Measurements from ENCODE around the gene EPB41L5. TPM values are rescaled to one million over a fixed set of nuclear protein-coding genes. Genes with fewer than 3 reads are reported as not detected.

The EPB41L5 gene
- total and polyA plus RNA-seq, 4 donors: 19.7 to 88.4 (median 30.3) TPM

- Histone ChIP-seq H3K27ac (ENCODE audit: low read depth in 1 of 2, low read length in 2 of 2) (no peak overlapping the region), H3K4me1 (ENCODE audit: control insufficient read depth in 4 of 4, insufficient read depth in 4 of 4, low read length in 3 of 4) (peaks cover 0 to 3% (median 0%) of the 10 kb centered on the region in 4 donors), H3K36me3 (ENCODE audit: control insufficient read depth in 4 of 4, insufficient read depth in 3 of 4, low read depth in 1 of 4, low read length in 3 of 4) (no peaks in the 10 kb centered on the region), H3K9me3 (ENCODE audit: control insufficient read depth in 4 of 4, low read length in 3 of 4) (no peaks in the 10 kb centered on the region), H3K9ac (ENCODE audit: low read depth in 1 of 2, low read length in 2 of 2) (no peak overlapping the region), H3K27me3 (ENCODE audit: control insufficient read depth in 4 of 4, insufficient read depth in 4 of 4, low read length in 3 of 4) (no peaks in the 10 kb centered on the region), H3K4me3 (ENCODE audit: low read depth in 1 of 3, low read length in 3 of 3) (no peak overlapping the region)
- DNase-seq (ENCODE audit: low spot score): no peak
- TF ChIP-seq HNF4A (conservative IDR thresholded peaks at IDR 0.05) (no peak), YY1 (IDR thresholded peaks at IDR 0.05) (no peak), RAD21 (IDR thresholded peaks at IDR 0.05) (peak; percentile 5 to 48), SP1 (IDR thresholded peaks at IDR 0.05) (no peak), TAF1 (conservative IDR thresholded peaks at IDR 0.05) (no peak), NR2F2 (IDR thresholded peaks at IDR 0.05) (no peak), FOXA2 (IDR thresholded peaks at IDR 0.05) (no peak)
- TF ChIP-seq, protein P1, sequence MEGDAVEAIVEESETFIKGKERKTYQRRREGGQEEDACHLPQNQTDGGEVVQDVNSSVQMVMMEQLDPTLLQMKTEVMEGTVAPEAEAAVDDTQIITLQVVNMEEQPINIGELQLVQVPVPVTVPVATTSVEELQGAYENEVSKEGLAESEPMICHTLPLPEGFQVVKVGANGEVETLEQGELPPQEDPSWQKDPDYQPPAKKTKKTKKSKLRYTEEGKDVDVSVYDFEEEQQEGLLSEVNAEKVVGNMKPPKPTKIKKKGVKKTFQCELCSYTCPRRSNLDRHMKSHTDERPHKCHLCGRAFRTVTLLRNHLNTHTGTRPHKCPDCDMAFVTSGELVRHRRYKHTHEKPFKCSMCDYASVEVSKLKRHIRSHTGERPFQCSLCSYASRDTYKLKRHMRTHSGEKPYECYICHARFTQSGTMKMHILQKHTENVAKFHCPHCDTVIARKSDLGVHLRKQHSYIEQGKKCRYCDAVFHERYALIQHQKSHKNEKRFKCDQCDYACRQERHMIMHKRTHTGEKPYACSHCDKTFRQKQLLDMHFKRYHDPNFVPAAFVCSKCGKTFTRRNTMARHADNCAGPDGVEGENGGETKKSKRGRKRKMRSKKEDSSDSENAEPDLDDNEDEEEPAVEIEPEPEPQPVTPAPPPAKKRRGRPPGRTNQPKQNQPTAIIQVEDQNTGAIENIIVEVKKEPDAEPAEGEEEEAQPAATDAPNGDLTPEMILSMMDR (IDR thresholded peaks at IDR 0.05; ENCODE audit: low read depth, low read length, missing input control): peak; percentile 14
- TF ChIP-seq, protein P2, sequence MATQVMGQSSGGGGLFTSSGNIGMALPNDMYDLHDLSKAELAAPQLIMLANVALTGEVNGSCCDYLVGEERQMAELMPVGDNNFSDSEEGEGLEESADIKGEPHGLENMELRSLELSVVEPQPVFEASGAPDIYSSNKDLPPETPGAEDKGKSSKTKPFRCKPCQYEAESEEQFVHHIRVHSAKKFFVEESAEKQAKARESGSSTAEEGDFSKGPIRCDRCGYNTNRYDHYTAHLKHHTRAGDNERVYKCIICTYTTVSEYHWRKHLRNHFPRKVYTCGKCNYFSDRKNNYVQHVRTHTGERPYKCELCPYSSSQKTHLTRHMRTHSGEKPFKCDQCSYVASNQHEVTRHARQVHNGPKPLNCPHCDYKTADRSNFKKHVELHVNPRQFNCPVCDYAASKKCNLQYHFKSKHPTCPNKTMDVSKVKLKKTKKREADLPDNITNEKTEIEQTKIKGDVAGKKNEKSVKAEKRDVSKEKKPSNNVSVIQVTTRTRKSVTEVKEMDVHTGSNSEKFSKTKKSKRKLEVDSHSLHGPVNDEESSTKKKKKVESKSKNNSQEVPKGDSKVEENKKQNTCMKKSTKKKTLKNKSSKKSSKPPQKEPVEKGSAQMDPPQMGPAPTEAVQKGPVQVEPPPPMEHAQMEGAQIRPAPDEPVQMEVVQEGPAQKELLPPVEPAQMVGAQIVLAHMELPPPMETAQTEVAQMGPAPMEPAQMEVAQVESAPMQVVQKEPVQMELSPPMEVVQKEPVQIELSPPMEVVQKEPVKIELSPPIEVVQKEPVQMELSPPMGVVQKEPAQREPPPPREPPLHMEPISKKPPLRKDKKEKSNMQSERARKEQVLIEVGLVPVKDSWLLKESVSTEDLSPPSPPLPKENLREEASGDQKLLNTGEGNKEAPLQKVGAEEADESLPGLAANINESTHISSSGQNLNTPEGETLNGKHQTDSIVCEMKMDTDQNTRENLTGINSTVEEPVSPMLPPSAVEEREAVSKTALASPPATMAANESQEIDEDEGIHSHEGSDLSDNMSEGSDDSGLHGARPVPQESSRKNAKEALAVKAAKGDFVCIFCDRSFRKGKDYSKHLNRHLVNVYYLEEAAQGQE (IDR thresholded peaks at IDR 0.05): no peak
- 83% methylated on average over 8 of the region's 8 CpGs for WGBS
Observed at GRCh38 chr2:120206022-120206581, 193.2 kb downstream of the EPB41L5 start.

DNA sequence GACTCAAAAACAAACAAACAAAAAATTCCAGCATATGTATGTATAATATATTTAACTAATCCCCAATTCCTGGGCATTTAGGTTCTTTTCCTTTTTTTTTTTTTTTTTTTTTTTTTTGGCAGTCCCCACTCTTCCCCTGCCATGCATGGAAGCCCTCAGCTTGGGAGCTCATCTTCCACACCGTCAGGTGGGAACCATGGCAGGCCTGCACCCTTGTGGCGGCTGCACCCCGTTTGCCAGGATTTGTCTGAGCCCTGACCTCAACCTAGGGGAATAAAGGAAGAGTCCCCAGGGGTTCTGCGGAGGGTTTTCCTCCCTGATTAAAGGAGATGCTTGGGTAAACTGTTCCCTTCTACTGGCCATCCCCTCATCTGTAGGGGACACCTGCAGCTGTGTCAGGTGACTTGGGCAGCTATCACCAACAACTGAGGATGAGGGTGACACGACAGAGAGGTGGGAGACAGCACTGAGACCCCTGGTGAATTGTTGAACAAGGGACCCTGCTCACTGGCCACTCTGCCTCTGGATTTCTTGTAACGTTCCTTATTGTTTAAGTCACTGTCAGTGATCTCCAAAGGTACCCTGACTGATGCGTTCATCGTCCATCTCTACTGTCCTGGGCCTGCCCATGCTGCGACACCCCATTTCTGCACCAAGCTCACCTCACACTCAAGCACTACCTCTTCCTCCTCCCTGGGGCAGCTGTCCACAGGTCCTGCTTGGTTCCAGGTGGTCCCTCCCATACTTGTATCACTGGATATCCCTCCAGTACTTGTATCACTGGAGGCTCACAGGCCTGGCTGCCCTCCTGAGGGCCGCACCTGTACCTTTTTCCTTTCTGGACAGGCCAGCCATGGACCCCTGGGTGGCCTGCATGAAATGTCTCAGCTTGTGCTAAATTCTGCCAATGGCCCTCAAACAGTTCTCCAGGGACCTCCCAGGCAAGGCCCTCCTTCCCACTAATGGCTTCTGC is 195.8 kb downstream of the EPB41L5 start:
- H3K36me3 ChIP-seq (ENCODE audit: control insufficient read depth in 4 of 4, insufficient read depth in 3 of 4, low read depth in 1 of 4, low read length in 3 of 4): no peaks in the 10 kb centered on the region
- no peak overlapping the region for H3K27ac ChIP-seq (ENCODE audit: low read depth in 1 of 2, low read length in 2 of 2)
- 94% methylated on average over 10 of the region's 10 CpGs for WGBS
- no peak for TF ChIP-seq NR2F2 (IDR thresholded peaks at IDR 0.05)
- TF ChIP-seq HNF4G (IDR thresholded peaks at IDR 0.05): no peak
- H3K4me1 ChIP-seq (ENCODE audit: control insufficient read depth in 4 of 4, insufficient read depth in 4 of 4, low read length in 3 of 4): no peaks in the 10 kb centered on the region
- no peak for DNase-seq (ENCODE audit: low spot score)
- H3K9me3 ChIP-seq (ENCODE audit: control insufficient read depth in 4 of 4, low read length in 3 of 4): no peaks in the 10 kb centered on the region
- H3K4me3 ChIP-seq (ENCODE audit: low read depth in 1 of 3, low read length in 3 of 3): no peak overlapping the region
- no peaks in the 10 kb centered on the region for H3K27me3 ChIP-seq (ENCODE audit: control insufficient read depth in 4 of 4, insufficient read depth in 4 of 4, low read length in 3 of 4)
- no peak overlapping the region for H3K9ac ChIP-seq (ENCODE audit: low read depth in 1 of 2, low read length in 2 of 2)

All from liver (tissue), 9 donors.